Putamen (tissue), 1 donor: ENCODE results near the gene WASHC3.

Source experiments
- DNase-seq: peaks from one replicate; pipeline ENCODE4 v3.0.0-alpha.2; 2016; ENCODE audit warnings: low spot score

The WASHC3 gene

DNA sequence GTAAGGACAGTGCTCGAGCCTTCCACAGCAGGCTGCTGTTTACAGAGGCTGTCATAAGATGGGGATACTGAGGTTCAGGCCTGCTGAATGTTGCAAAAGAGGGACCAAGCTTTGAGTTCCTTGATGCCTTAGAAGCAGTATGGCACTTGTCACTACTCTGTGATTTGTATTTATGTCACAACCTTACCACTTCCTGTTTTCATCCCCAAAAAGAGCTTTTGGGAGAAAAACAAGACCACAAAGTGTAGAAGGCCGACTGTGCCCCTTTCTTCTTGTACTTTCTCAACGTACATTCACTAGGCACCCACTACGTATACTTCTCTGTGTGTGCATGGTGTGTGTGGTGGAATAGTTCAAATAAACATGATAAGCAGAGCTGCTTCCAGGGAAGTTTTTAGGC is 94.3 kb downstream of the WASHC3 start:
- no peak for DNase-seq

DNA sequence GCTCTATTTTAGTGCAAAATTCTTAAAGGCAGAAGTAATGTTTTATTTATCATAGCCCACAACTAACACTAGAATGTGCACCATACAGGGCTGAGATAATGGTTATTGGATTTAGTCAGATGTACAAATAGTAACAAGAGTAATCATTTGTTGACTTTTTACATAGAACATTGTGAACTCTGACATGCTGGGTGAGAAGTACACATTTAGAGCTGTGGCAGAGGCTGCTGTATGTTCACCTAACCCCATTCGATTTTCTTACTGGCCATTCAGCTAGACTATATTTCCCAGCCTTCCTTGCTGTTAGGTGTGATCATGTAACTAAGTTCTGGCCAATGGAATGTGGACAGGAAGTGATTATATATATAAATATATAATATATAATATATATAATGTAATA is 95.3 kb downstream of the WASHC3 start:
- no peak for DNase-seq

DNA sequence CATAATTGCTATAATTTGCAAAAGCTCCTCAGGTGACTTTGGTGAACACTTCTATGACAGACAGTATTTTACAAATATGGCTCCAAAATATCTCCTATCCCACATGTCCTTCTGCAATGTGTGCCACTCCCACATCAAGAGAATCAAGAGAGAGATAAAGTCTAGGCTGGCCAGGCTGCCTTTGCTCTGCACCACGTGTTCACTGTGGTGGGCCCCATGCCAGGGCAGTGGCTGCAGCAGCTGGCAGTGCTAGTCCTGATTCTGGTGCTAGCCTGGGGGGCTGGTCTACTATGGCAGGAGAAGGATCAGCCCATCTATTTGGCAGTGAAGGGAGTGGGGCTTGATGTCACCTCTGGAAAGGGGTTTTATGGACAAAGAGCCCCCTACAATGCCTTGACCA is 98.1 kb downstream of the WASHC3 start:
- no peak for DNase-seq
